ENCODE measurements around the gene ULK3.
"Not testable (repeated sequence)": the region's sequence is repeated elsewhere in the genome, so short reads cannot be mapped to it uniquely, and the experiment has no call there.

Gene ULK3

DNA sequence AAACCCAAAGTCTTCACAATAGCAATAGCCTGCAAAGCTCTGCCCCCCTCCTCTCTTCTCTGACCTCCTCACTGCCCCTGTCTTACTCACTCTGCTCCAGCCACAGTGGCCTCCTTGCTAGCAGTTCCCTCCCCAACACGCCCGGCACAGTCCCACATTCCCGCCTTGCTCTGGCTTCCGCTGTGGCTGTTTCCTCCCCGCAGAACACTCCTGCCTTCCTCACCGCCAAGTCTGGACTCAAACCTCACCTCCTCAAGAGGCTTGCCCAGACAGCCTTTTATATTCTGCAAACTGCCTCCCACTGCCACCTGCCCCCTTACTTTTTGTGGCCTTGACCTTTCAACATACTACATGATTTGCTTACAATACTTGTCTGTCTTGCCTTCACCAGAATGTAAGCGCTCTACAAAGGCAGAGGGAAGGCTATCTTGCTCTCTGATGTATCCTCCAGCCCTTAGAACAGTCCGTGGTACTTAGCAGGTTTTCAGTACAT is 46.5 kb upstream of the ULK3 start:
- peak; percentile 36 for DNase-seq
- peak overlapping the region; percentile 95 for H3K4me3 ChIP-seq (ENCODE audit: low read depth, low read length)
- no peaks in the 10 kb centered on the region for H3K9me3 ChIP-seq (ENCODE audit: severe bottlenecking)
- peak overlapping the region; percentile 79 for H3K27ac ChIP-seq
- no peaks in the 10 kb centered on the region for H3K27me3 ChIP-seq (ENCODE audit: insufficient read depth, low read depth, severe bottlenecking)
- H3K36me3 ChIP-seq = peaks cover 28% of the 10 kb centered on the region
- TF ChIP-seq CTCF (IDR thresholded peaks at IDR 0.05; ENCODE audit: low read depth, low read length) = no peak

DNA sequence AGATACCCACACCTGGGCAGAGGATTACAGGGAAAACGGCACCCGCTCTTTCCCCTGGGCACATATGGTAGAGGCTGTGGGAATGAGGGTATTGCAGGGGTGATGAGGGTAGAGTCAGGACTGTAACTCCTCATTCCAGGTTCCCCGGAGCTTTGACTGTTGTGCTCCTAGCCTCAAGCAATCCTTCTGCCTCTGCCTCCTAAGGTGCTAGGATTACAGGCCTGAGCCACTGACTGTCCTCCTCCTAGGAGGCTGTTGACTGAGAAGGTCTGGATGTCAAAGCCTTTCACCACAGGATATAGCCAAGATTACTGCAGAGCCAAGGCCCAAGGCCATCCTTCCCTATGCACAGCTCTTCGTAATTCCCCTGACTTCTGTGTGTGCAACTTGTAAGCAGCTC is 45.8 kb upstream of the ULK3 start:
- peaks cover 28% of the 10 kb centered on the region for H3K36me3 ChIP-seq
- no peaks in the 10 kb centered on the region for H3K9me3 ChIP-seq (ENCODE audit: severe bottlenecking)
- H3K27ac ChIP-seq = peak overlapping the region; percentile 79
- TF ChIP-seq CTCF (IDR thresholded peaks at IDR 0.05; ENCODE audit: low read depth, low read length) = no peak
- H3K27me3 ChIP-seq (ENCODE audit: insufficient read depth, low read depth, severe bottlenecking) = no peaks in the 10 kb centered on the region
- no peak overlapping the region for H3K4me3 ChIP-seq (ENCODE audit: low read depth, low read length)
- peak; percentile 54 for DNase-seq

- peaks cover 18% of the 10 kb centered on the region for H3K36me3 ChIP-seq
- H3K4me3 ChIP-seq (ENCODE audit: low read depth, low read length); H3K27me3 ChIP-seq (ENCODE audit: insufficient read depth, low read depth, severe bottlenecking); H3K9me3 ChIP-seq (ENCODE audit: severe bottlenecking); DNase-seq: not testable (repeated sequence)
- H3K27ac ChIP-seq = peak overlapping the region; percentile 79
These were observed 44.7 kb upstream of the ULK3 start for GRCh38 chr15:74887537-74888193.

DNA sequence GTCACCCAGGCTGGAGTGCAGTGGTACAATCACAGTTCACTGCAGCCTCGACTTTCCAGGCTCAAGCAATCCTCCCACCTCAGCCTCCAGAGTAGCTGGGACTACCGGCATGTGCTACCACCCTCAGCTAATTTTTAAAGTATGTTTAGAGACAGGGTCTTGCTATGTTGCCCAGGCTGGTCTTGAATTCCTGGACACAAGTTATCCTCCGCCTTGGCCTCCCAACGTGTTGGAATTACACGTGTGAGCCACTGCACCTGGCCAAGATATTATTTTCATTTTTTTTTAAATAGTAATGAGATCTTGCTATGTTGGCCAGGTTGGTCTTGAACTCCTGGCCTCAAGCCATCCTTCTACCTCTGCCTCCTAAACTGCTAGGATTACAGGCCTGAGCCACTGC is 42.5 kb upstream of the ULK3 start:
- Histone ChIP-seq H3K36me3 (no peaks in the 10 kb centered on the region), H3K9me3 (ENCODE audit: severe bottlenecking) (peaks cover 3% of the 10 kb centered on the region)
- DNase-seq = no peak

DNA sequence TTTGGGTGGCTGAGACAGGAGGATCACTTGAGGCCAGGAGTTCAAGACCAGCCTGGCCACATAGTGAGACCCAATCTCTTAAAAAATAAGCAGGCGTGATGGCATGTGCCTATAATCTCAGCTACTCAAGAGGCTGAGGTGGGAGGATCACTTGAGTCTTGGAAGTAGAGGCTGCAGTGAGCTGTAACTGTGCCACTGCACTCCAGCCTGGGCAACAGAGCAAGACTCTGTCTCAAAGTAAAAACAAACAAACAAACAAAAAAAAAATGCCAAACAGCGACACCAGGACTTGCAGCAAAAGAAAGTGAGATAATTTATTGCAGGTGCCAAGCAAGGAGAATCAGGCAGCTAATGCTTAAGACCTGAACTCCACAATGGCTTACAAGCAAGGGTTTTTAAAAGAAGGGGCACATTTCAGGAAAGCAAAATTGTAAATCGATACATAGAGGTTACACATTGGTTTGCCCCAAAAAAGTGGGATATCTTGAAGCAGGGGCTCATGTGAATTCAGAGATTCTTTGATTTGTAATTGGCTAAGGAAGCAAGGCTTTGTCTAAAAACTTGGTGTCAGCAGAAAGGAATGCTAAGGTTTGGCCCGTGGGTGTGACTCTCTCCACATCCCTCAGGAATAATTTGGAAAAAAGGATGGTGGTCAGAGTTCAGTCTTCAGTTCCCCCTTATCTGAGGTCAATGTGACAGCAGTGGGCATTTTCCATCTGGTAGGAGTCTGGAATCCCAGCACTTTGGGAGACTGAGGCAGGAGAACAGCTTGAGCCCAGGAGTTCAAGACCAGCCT is 41.7 kb upstream of the ULK3 start:
- no peak for TF ChIP-seq CTCF (IDR thresholded peaks at IDR 0.05; ENCODE audit: low read depth, low read length)
- no peak for DNase-seq
- no peak overlapping the region for H3K27ac ChIP-seq

More for the DNA sequence above, 42.5 kb upstream of the ULK3 start:
- Histone ChIP-seq H3K27me3 (ENCODE audit: insufficient read depth, low read depth, severe bottlenecking) (no peaks in the 10 kb centered on the region), H3K27ac (no peak overlapping the region), H3K4me3 (ENCODE audit: low read depth, low read length) (no peak overlapping the region)
- TF ChIP-seq CTCF (IDR thresholded peaks at IDR 0.05; ENCODE audit: low read depth, low read length) = no peak

GRCh38 chr15:74882528-74882927 is 39.6 kb upstream of the ULK3 start:
- peaks cover 3% of the 10 kb centered on the region for H3K9me3 ChIP-seq (ENCODE audit: severe bottlenecking)
- H3K4me3 ChIP-seq (ENCODE audit: low read depth, low read length) = no peak overlapping the region
- H3K27ac ChIP-seq = no peak overlapping the region
- no peak for TF ChIP-seq CTCF (IDR thresholded peaks at IDR 0.05; ENCODE audit: low read depth, low read length)
- no peaks in the 10 kb centered on the region for H3K36me3 ChIP-seq
- DNase-seq = no peak
- no peaks in the 10 kb centered on the region for H3K27me3 ChIP-seq (ENCODE audit: insufficient read depth, low read depth, severe bottlenecking)

More for the DNA sequence above, 41.7 kb upstream of the ULK3 start:
- H3K4me3 ChIP-seq (ENCODE audit: low read depth, low read length) = no peak overlapping the region
- H3K36me3 ChIP-seq = no peaks in the 10 kb centered on the region
- H3K9me3 ChIP-seq (ENCODE audit: severe bottlenecking) = peaks cover 3% of the 10 kb centered on the region
- H3K27me3 ChIP-seq (ENCODE audit: insufficient read depth, low read depth, severe bottlenecking) = no peaks in the 10 kb centered on the region
